Adrenal gland (tissue), 12 donors: ENCODE measurements around the gene TCEAL6. TPM values are rescaled to one million over a fixed set of nuclear protein-coding genes. Genes with fewer than 3 reads are reported as not detected.

Source experiments
- polyA plus RNA-seq, 3 donors: library from polyadenylated mRNA; stranded (reverse); fragments of 200-250 nt in 2 of 3; fragments of 350-450 nt in 1 of 3; fragmentation: Illumina TruSeq in 1 of 3; extraction: RNeasy Lipid Tissue Mini Kit (QIAGEN cat#74804) in 1 of 3; gene quantifications; one replicate each; pipeline ENCODE4 v1.2.3, GENCODE V29; 2013 to 2014
- total RNA-seq, 9 donors: library from RNA; depleted of rRNA in 4 of 9; stranded (reverse); fragments of >200 nt in 4 of 9; fragments of 120-200 nt in 1 of 9; fragmentation: NEBNext Ultra II Directional in 1 of 9; extraction: Animal tissue kit (Norgen Biotek cat#: 25700) in 1 of 9; gene quantifications; one replicate each; pipeline versions ENCODE4 v1.1.0 to v1.2.4, GENCODE V29; 2013 to 2023
- donor health status: healthy with polysubstance abuse.
- donor health status: Bipolar disorder and iron deficiency.
- donor health status: DM: yes; HTN: yes; CAD: no.
- donor health status: DM: no; HTN: no; CAD: no.
- donor health status: DM: no; HTN: no; CAD: no.
- donor health status: DM: yes; HTN: yes; CAD: no.

Gene TCEAL6
- total and polyA plus RNA-seq, 12 donors, result 0.11 to 14.4 (median 3.7) TPM; not detected in 5

Other genes starting within 250 kb of the TCEAL6 start
- 10 to 100 TPM in 2 of 9 donors, 1 to 10 TPM in 7; 2.1 to 10.5 (median 7.8) TPM for gene ZMAT1, start 210.5 kb downstream of the TCEAL6 start, total RNA-seq
- gene ZMAT1, start 210.5 kb downstream of the TCEAL6 start, polyA plus RNA-seq, result 10 to 100 TPM in 2 of 3 donors, 1 to 10 TPM in 1; 9.9 to 45.4 (median 37.9) TPM
- 10 to 100 TPM in 1 of 9 donors, 1 to 10 TPM in 5, under 1 TPM in 2, not detected in 1; 0.68 to 10.9 (median 1.6) TPM for gene TCEAL2, start 16.8 kb downstream of the TCEAL6 start, total RNA-seq
- gene TCEAL2, start 16.8 kb downstream of the TCEAL6 start, polyA plus RNA-seq, result 10 to 100 TPM; 12.8 to 43.5 (median 36.9) TPM
- 10 to 100 TPM in 2 of 9 donors, 1 to 10 TPM in 6, under 1 TPM in 1; 0.69 to 16.4 (median 2.2) TPM for gene BEX5, start 13.5 kb upstream of the TCEAL6 start, total RNA-seq
- gene BEX5, start 13.5 kb upstream of the TCEAL6 start, polyA plus RNA-seq, result 10 to 100 TPM in 1 of 3 donors, 1 to 10 TPM in 2; 7.6 to 14.1 (median 9.7) TPM
- under 1 TPM in 1 of 9 donors, not detected in 8; 0.40 TPM for gene TCP11X1, start 72.8 kb upstream of the TCEAL6 start, total RNA-seq
- gene TCP11X1, start 72.8 kb upstream of the TCEAL6 start, polyA plus RNA-seq, result not detected
- not detected for gene NXF2, start 104.7 kb upstream of the TCEAL6 start, total RNA-seq
- gene NXF2, start 104.7 kb upstream of the TCEAL6 start, polyA plus RNA-seq, result under 1 TPM in 2 of 3 donors, not detected in 1; 0.24 to 0.32 TPM